Measurements from ENCODE around the gene ITIH5. TPM values are rescaled to one million over a fixed set of nuclear protein-coding genes. Genes with fewer than 3 reads are reported as not detected.
A peak's percentile ranks its signal among the peaks of the same experiment; 100 is the strongest.

ITIH5 gene
- total RNA-seq, 1 experiment from 2014 or later = not detected

DNA sequence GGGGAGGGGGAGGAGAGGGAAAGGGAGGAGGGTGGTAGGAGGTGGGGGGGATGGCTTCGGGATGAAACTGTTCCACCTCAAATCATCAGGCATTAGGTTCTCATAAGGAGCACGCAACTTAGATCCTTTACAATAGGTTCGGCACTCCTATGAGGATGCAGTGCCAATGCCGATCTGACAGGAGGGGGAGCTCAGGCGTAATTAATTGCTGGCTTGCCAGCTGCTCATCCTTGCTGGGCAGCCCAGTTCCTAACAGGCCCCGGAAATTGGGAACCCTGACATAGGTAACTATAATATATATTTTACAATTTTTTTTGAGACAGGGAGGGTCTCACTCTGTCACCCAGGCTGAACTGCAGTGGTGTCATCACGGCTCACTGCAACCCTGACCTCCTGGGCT, 137.1 kb downstream of the ITIH5 start:
- no peak for DNase-seq (ENCODE audit: extremely low read depth, low read depth)

DNA sequence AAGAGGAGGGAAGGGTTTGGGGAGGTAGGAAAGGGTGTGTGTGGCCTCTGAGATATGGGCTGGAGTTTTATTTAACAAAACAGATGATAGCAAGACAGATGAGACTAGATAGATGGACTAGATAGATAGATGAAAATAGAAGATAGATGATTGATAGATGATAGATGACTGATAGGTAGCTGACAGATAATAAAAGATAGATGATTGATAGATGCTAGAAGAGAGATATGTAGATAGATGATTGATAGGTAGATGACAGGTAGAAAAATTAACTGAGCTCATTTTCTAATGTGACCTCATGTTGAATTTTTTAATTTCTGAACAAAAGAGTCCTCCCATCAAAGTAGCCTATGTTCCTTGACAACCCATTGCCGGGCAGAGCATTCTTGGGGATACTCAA, 139.3 kb downstream of the ITIH5 start:
- DNase-seq (ENCODE audit: extremely low read depth, low read depth) = no peak

DNA sequence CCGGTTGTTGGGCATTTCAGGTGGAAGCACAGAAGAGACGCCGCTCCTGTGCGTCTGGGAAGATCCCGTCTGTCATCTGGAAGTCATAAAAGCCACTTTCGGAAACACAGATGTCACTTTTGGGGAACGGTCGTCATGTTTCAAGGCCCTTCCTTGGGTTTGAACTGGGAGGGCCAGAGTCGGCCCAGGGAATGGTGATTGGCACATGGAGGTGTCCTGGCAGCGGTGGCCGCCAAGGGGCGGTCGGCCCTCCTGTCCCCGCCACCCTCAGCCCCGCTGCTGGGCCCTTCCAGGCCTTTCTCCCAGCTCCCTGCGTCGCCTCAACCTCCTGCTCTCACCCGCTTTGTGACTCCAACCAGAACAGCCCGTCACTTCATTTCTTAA, 140.8 kb downstream of the ITIH5 start:
- DNase-seq (ENCODE audit: extremely low read depth, low read depth) = no peak

DNA sequence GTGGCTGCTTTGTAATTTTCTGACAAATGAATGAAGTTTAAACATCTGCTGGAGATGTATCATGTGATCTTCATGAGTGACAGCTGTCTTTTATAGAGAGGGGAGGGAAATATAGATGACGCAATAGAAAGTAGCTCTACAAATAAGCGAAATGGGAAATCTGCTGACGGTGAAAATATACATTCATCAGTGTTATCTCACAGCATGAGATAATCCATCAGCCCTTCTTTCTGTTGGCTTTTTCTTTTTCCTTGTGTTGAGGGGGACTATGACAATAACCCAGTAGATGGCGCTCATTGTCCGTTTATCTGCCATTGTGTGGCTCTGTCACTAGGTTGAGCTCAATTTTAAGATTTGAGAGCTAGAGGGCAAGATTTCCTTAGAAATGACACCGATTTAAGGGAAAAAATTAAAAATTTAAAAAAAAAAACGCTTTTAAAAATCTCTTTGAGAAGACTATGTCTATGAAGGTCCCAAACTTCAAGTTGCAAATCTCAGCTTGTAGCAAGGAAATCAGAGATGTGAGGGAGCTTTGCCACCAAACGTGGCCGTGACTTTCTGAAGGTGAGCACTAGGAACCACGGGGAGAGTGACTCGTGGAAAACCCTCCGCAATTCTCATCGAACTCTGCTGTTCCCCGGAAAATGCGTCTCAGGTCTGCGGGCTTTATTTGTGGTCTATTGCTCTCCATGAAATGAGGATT, 141.3 kb downstream of the ITIH5 start:
- DNase-seq (ENCODE audit: extremely low read depth, low read depth) = peak; percentile 55

DNA sequence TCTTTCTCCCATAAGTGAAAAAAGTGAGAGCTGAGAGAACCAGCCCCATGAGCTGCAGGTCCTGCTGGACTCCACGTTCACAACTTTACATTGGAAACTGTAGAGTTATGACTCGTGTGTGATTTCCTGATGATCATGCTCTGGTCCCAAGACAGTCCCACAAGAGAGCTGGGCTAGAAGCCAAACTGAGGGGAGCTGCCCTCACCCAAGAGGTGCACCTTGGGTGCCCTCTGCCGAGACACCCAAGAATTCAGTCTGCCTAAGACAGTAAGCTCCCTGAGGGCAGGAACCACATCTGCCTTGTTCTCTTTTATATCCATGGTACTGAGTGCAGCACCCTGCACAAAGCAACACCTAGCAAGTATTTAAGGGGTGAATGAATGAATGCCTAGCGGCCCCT, 143.1 kb downstream of the ITIH5 start:
- DNase-seq (ENCODE audit: extremely low read depth, low read depth) = no peak

DNA sequence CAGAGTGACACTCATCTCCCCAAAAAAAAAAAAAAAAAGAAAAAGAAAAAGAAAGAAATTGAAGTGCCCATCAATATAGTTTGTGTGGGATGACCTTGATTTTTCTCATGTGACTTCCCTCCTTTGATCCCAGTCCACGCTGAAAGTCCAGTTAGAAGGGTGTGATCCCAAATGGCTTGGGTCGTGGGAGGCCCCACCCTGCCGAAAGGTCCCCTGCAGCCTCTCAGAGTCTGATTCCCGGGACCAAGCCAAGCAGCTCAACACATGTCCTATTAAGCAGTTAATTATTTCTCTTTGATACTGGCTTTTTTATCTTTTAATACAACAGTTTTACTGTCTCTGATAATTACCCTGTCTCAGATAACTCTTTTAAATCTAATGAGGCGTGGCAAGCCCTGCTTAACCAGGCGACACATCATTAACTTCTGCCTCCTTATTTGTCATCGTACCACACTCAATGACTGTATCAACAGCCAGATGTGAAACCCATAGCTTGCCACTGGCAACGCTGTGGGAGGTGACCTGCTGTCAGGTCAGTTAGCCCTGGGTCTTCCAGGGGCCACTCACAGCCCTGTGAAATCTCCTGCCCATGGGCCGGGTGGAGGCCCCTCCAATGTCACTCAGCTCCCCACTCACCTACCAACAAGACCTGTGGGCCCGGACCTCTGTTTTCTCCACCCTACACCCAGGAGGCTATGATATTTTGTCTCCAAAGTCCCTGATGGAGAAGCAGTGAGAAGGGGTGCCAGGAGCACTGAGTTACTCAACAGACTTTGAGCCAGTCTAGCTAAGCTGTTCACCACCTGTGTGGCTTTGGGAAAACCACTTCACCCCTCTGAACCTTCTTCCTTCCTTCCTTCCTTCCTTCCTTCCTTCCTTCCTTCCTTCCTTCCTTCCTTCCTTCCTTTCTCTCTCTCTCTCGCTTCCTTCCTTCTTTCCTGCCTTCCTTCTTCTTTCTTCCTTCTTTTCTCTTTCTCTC, 146.0 kb downstream of the ITIH5 start:
- DNase-seq (ENCODE audit: extremely low read depth, low read depth) = no peak

DNA sequence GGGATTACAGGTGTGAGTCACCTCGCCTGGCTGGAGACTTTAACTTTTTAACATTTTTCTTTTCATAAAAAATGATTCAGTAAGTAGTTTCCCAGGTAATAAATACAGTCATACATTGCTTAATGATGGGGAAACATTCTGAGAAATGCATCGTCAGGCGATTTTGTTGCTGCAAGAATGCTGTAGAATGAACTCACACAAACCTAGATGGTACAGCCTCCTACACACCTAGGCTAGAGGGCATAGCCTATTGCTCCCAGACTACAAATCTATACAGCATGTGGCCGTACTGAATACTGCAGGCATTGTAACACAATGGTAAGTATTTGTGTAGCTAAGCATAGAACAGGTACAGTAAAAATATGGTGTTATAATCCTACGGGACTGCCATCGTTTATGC, 147.4 kb downstream of the ITIH5 start:
- DNase-seq (ENCODE audit: extremely low read depth, low read depth) = no peak

DNA sequence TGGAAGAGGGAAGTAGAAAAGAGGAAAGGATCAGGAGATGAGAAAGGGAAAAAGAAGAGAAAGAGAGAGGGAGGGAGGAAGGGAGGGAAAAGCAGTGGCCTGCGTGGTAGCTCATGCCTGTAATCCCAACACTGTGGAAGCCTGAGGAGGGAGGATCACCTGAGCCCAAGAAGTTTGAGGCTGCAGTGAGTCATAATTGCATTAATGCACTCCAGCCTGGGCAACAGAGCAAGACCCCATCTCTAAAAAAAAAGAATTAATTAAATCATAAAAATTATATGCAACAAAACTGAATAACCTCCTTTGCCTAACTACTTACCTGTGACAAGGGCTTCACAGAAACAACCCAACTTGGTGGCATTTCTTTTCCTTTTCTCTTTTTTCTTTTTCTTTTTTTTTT, 148.1 kb downstream of the ITIH5 start:
- no peak for DNase-seq (ENCODE audit: extremely low read depth, low read depth)

DNA sequence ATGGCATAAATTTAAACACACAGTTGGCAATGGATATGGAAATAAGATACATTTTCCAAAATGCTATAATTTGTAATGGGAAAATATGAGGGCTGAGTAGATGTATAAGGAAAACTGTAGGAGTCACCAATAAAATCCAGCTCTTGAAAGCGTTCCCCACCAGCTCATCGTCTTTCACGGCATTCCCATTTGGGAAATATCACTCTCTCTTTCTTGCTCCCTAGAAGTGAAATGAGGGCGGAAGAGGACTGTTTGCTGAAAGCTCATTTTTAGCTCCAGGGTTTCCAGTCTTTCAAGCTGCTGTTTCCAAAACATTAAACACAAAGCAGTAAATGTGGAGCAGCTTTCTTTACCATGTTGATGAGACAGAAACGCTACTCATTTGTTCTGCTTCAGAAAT, 151.3 kb downstream of the ITIH5 start:
- DNase-seq (ENCODE audit: extremely low read depth, low read depth) = no peak

DNA sequence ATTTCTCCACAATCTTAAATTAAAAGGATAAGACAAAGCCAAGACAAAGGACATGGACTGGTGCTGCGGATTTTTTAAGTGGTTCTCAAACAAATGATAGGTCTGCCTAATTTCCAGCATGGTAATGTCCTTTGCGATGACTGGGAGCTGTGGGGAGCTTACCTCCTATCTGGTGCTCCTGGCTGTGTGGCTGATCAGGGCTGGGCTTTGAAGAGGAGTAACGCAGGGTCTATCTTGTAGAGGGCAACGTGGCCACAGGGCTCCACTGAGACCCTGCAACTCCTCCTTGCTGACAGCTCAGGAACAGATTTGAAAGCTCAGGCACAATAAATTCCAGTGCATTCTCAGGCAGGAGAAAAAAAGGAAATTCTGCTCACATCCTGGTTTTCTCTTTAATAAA, 152.8 kb downstream of the ITIH5 start:
- DNase-seq (ENCODE audit: extremely low read depth, low read depth) = no peak

DNA sequence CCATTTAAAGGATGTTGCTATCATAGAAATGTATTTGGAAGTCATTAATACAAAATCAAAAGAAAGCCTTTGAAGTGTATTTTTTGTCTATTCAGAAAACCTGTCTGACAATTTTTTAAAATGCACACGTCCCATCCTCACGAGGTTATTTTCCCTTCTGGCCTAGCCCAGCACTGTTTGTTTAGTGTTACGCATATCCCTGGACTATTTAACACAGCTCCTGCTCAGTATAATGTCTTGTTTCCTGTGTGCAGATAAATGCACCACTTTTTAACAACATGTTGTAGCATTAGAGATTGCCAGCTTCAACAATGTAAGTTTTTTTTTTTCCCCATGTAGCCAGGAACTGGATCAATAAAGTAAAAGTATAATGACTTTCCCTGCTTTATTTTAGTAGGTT, 153.3 kb downstream of the ITIH5 start:
- no peak for DNase-seq (ENCODE audit: extremely low read depth, low read depth)

DNA sequence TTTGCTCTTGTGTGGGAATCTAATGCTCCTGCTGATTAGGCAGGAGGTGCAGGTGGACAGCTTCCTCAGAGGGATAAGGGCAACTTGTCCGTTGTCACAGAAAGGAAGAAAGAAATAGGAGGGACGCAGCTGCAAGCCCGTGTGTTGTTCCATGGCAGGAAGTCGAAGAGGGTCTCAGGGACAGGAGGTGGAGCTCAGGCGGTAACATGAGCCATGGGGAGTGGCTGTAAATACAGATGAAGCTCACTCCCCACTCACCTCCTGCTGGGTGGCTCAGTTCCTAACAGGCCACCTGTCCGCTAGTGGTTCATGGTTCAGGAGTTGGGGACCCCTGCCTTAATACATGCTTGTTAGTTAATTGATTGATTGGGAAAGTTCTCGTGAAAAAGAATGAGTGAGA, 154.3 kb downstream of the ITIH5 start:
- no peak for DNase-seq (ENCODE audit: extremely low read depth, low read depth)

DNA sequence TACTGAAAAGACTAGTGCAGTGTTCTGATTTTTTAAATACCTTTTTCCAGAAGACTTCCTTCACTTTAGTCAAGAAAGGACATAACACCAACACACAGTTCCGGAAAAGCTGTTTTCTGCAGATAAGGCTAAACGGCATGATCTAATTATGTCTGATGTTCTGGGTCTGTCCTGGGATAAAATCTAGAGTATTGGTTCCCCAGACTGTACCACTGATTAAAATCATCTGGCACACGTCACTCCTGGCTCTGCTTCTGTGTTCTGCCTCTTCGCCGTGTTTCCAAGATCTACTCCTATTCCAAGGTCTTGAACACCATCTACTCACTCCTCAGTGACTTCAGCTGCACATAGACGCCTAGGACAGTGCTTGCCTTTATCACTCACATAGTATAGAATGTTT, 155.2 kb downstream of the ITIH5 start:
- DNase-seq (ENCODE audit: extremely low read depth, low read depth) = no peak

Other genes with a start within 250 kb of the ITIH5 start
- not detected in 2 replicates for gene ITIH2, start 36.4 kb upstream of the ITIH5 start, total RNA-seq (2014; rRNA removed; shearing (Covaris generic))
- 14.6 and 14.7 TPM in 2 replicates for gene KIN, start 121.0 kb upstream of the ITIH5 start, total RNA-seq (2014; rRNA removed; shearing (Covaris generic))
- gene ATP5F1C, start 121.2 kb upstream of the ITIH5 start, total RNA-seq (2014; rRNA removed; shearing (Covaris generic)) = 299 and 327 TPM in 2 replicates
- gene TAF3, start 151.5 kb upstream of the ITIH5 start, total RNA-seq (2014; rRNA removed; shearing (Covaris generic)) = 3.4 and 3.8 TPM in 2 replicates

Data from NCI-H460 (cell line).